Measurements from ENCODE around the gene TMEM250.

The TMEM250 gene

DNA sequence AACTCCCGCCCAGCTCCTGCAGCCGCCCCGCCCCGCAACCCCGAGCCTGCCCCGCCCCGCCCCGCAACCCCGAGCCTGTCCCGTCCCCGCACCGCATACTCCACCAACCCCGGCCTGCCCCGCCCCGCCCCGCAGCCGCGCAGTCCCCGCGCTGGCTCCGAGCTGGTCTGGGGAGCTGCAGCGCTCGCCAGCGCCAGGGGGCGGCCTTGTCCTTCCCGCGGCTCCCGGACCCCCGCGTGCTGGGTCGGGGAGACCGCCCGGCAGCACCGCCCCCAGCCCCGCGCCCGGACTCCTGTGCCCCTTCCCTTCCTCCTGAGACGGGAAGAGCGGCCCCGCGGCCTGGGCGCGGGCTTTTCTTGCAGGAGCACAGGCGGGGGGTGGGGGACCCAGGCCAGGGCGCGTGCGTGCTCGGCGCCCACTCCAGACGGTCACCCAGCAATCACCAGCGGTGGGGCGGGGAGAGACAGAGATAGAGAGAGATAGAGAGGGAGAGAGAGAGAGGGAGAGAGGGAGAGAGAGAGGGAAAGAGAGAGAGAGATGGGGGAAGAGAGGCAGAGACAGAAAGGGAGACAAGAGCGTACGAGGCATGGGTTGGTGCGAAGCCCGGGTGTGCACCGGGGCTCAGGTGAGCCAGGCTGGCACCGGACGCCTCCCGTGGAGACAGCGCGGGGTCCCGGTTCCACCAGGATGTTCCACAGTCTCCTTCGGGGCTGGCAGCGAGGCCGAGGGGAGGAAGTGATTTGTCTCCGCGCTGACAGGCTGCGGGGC, 14.7 kb upstream of the TMEM250 start:
- DNase-seq (ENCODE audit: extremely low spot score) = no peak
- ChIA-PET POLR2A (interaction anchor here (0.6 kb wide), 1 partner anchor 226 kb away, joined by 3 read pairs; the partner anchor contains the start of gene CAMSAP1), CTCF (interaction anchor here (1.3 to 1.5 kb wide), 2 partner anchors 9 to 11 kb away, joined by 4 to 7 read pairs; no protein-coding TSS in a partner anchor)
- TF ChIP-seq, protein P1, sequence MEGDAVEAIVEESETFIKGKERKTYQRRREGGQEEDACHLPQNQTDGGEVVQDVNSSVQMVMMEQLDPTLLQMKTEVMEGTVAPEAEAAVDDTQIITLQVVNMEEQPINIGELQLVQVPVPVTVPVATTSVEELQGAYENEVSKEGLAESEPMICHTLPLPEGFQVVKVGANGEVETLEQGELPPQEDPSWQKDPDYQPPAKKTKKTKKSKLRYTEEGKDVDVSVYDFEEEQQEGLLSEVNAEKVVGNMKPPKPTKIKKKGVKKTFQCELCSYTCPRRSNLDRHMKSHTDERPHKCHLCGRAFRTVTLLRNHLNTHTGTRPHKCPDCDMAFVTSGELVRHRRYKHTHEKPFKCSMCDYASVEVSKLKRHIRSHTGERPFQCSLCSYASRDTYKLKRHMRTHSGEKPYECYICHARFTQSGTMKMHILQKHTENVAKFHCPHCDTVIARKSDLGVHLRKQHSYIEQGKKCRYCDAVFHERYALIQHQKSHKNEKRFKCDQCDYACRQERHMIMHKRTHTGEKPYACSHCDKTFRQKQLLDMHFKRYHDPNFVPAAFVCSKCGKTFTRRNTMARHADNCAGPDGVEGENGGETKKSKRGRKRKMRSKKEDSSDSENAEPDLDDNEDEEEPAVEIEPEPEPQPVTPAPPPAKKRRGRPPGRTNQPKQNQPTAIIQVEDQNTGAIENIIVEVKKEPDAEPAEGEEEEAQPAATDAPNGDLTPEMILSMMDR (IDR thresholded peaks at IDR 0.05; ENCODE audit: control extremely low read depth, extremely low read depth, low read depth, missing control alignments) = peak; percentile 27

DNA sequence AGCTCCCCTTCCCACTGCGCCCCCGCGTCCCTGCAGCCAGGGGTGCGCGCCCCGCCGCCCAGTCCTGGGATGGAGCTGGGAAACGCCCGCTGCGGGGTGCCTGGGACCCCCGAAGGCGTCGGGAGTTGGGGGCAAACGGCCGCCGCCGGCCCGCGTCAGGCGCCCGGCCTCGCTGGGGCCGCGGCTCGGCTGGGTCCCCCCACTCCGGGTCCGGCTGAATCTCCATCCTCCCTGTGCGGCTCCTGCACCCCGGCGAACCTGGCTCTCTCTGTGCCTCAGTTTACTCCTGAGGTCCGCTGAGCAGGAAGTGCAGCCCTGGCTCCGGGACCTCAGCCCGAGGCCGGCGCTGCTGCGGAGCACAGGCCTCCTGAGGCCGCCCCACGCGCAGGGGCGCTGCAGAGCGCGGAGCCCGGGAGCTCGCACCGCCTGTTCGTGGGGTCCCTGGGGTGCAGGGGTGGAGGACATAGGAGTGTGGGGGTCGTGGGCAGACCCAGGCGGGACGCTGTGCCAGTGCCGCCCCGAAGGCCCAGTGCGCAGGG, 13.9 kb upstream of the TMEM250 start:
- POLR2A ChIA-PET = interaction anchor here (0.6 kb wide), 1 partner anchor 225 kb away, joined by 3 read pairs; the partner anchor contains the start of gene CAMSAP1
- TF ChIP-seq, protein P1 (IDR thresholded peaks at IDR 0.05; ENCODE audit: control extremely low read depth, extremely low read depth, low read depth, missing control alignments) = no peak
- CTCF ChIA-PET = interaction anchor here (1.5 kb wide), 1 partner anchor 10 kb away, joined by 7 read pairs; no protein-coding TSS in a partner anchor
- DNase-seq (ENCODE audit: extremely low spot score) = no peak

DNA sequence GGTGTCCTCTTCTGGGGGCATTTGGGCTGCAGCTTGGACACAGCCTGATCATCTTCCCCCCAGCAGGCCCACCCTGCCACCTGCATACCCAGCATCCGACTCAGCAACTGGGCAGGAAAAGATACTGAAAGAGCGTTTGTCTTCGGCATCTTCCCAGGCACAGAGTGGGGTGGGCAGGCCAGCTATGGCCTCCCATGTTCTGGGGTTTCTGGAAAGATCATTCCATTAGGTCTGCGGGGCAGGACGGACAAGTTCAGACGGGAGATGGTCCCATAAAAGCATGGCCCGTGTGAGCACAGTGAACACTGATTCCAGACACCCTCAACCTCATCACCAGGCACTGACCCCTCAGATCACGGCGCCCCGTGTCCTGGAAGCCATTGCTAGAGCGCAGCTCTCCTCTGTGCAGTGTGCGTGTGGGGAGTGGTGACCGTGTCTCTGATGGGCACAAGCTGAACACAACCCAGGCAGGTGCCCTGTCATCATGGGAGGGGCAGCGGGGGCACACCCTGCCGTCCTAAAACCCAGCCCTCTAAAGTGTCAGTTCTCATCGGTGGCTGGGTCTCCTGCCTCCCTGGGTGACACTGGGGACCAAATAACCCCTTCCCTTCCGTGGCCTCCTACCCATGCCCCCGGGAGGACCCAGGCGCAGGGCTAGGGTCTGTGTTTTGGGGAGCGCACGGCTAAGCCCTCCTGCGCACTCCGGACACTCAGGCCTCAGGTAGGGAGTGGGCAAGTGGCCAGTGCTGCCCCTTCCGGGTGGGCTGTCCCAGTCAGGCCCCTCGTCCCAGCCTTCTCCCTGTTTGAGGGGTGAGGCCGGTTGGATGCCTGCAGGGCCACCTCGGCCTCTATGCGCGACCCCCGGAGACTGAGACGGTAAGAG, 13.2 kb upstream of the TMEM250 start:
- no peak for DNase-seq (ENCODE audit: extremely low spot score)
- TF ChIP-seq, protein P1 (IDR thresholded peaks at IDR 0.05; ENCODE audit: control extremely low read depth, extremely low read depth, low read depth, missing control alignments) = no peak
- ChIA-PET CTCF (interaction anchor here (1.5 kb wide), 1 partner anchor 10 kb away, joined by 7 read pairs; no protein-coding TSS in a partner anchor), POLR2A (no interaction called here)

DNA sequence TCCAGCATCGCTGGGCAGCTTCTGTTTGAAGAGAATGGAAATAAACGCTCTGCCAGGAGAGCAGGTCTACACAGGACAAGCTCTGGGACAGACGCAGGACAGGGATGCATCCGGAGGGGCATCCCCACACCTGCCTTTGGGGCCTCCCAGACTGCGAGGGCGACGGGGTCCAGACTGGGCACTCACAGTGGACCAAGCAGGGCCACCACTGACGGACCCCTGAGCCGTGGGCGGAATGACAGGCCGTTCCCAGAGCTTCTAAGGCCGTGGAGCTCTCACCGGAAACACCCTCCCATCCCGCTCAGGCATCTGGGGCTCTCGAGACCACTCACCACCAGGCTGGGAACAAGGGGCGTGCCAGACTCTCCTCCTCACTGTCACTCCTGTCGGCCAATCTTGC, 10.5 kb upstream of the TMEM250 start:
- TF ChIP-seq, protein P1 (IDR thresholded peaks at IDR 0.05; ENCODE audit: control extremely low read depth, extremely low read depth, low read depth, missing control alignments) = no peak
- POLR2A ChIA-PET = no interaction called here
- CTCF ChIA-PET = no interaction called here
- no peak for DNase-seq (ENCODE audit: extremely low spot score)

DNA sequence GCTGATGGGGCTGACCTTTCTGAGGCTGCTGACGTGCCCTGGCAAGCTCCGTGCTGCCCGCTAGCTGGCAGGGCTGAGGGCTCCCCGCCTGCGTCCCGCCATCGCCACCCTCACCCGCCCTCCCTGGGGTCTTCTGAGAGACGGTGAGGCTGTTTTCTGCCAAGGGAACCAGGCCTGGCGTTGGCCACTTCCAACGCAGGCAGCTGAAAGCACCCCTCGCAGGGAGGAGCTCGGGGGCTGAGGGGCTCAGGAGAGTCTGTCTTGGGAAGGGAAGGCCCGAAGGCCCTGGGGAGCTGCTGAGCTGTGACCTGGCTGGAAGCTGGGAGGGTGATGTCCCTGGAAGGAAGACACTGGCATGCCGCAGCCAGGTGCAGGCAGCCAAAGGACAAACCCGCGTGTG, 9.8 kb upstream of the TMEM250 start:
- no peak for DNase-seq (ENCODE audit: extremely low spot score)
- ChIA-PET CTCF (no interaction called here), POLR2A (interaction anchor here (0.7 to 1.0 kb wide), 2 partner anchors 10 to 19 kb away, joined by 3 to 7 read pairs; no protein-coding TSS in a partner anchor)
- TF ChIP-seq, protein P1 (IDR thresholded peaks at IDR 0.05; ENCODE audit: control extremely low read depth, extremely low read depth, low read depth, missing control alignments) = no peak

DNA sequence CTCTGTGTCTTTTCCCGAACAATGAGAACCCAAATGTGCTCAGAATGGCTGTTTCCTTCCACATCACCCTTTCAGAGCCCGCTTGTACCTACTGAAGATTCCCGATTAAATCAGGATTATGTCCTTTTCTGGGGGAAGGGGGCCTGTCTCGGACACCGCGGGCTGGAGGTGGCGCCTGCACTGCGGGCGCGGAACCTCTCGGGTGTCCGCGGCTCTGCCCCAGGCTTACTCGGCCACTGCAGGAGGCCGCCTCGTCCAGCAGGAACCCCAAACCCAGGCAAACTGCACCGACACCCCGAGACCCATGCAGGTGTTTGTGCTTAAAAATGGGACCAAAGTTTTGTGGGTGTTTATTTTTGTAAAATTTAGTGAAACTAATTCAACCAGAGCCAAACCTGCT, 8.6 kb upstream of the TMEM250 start:
- POLR2A ChIA-PET = no interaction called here
- CTCF ChIA-PET = interaction anchor here (1.4 to 1.5 kb wide), 2 partner anchors 159 to 160 kb away, joined by 3 to 4 read pairs; no protein-coding TSS in a partner anchor
- TF ChIP-seq, protein P1 (IDR thresholded peaks at IDR 0.05; ENCODE audit: control extremely low read depth, extremely low read depth, low read depth, missing control alignments) = no peak
- DNase-seq (ENCODE audit: extremely low spot score) = no peak
